GM19463 (cell line): ENCODE data around the gene CD3D.

Source experiments
- ATAC-seq: cut with Tn5 transposase; IDR thresholded peaks from one replicate; pipeline ENCODE4 v1.9.1; 2021; ENCODE audit warnings: mild to moderate bottlenecking, moderate library complexity; ENCODE audit not compliant: unreplicated experiment

Gene CD3D

DNA sequence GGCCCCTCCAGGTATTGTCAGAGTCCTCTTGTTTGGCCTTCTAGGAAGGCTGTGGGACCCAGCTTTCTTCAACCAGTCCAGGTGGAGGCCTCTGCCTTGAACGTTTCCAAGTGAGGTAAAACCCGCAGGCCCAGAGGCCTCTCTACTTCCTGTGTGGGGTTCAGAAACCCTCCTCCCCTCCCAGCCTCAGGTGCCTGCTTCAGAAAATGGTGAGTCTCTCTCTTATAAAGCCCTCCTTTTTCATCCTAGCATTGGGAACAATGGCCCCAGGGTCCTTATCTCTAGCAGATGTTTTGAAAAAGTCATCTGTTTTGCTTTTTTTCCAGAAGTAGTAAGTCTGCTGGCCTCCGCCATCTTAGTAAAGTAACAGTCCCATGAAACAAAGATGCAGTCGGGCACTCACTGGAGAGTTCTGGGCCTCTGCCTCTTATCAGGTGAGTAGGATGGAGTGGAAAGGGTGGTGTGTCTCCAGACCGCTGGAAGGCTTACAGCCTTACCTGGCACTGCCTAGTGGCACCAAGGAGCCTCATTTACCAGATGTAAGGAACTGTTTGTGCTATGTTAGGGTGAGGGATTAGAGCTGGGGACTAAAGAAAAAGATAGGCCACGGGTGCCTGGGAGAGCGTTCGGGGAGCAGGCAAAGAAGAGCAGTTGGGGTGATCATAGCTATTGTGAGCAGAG lies 37.8 kb downstream of the CD3D start, which contains the start of gene CD3E:
Gene CD3E, plus strand, starts transcription at position 163 of the 681 bp plus-strand sequence. Its CDS starts 223 bp downstream, at position 386.
- no peak for ATAC-seq

DNA sequence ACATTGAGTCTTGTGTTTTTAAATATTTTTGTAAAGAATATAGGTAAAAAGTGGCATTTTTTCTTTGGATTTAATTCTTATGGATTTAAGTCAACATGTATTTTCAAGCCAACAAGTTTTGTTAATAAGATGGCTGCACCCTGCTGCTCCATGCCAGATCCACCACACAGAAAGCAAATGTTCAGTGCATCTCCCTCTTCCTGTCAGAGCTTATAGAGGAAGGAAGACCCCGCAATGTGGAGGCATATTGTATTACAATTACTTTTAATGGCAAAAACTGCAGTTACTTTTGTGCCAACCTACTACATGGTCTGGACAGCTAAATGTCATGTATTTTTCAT lies 38.3 kb downstream of the CD3D start:
- no peak for ATAC-seq

DNA sequence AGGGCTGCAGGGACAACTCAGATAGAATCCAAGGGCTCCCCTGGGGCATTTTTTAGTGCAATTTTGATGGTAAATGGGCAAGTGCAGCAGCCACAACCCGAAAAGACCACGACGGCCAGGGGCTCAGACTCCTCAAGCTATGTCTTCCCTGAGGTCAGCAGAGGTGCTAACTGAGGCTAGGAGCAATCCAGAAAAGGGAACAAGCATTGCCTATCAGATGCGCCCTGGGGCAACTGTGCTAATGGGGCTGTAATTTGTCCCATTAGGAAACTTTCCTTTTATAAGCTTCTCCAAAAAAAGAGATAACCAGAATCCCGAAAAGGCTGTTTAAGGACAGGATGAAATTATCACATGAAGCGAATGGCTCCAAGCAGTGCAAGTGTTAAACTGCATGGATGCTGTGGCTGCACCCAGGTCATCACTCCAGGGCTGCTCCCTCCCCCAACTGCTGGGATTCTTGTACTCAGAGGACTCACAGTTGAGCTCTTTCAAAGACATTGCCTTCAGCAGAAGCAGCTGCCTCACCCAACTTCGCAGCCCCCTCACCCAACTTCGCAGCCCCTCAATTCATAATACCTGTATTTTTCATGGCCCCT lies 40.8 kb downstream of the CD3D start:
- ATAC-seq = no peak

DNA sequence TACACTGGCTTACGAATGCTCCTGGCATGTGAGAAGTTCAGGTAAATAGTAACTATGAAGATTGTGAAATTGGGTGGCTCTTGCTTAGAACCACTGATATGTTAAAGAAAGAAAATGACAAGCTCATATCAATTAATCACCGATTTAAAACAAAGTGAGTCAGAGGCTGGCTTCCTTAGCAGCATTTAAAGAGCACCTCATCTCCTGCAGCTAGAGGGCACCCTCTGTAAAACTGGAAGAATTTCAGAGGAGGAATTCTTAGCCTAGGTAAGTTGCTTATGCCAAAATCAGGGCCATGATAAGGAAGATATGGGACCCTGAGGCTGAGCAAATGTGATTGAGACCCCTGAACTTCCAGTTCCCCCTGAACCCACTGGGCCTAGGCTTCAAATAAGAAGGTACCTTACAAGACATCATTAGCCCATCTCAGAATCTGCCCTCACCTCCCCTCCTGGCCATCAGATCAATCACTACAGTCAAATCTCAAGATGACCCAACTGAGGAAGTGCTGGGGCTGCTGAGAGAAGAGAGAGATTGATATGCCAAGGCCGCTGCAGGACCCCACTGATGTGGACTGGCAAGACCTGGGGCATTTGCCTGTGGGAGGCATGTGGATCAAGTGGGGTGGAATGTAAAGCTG lies 46.6 kb downstream of the CD3D start:
- no peak for ATAC-seq

DNA sequence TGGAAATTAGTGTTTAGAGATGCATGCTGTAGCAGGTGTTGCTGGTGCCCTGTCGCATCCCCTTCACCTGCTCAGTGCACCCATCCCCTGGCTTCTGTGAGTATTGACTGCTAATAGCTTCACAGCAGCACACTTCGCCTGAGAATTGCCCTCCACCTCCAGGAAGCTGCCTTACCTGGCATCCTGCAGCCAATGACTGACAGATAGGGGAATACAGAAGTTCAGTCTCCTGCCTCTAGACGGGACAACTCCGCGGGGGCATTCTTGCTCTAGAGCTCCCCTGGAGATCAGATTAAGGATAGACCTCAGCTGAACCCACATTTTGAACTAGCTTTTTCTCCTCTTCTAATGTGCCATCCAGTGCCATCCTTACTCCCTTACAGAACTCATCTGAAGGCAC lies 47.3 kb downstream of the CD3D start:
- no peak for ATAC-seq

DNA sequence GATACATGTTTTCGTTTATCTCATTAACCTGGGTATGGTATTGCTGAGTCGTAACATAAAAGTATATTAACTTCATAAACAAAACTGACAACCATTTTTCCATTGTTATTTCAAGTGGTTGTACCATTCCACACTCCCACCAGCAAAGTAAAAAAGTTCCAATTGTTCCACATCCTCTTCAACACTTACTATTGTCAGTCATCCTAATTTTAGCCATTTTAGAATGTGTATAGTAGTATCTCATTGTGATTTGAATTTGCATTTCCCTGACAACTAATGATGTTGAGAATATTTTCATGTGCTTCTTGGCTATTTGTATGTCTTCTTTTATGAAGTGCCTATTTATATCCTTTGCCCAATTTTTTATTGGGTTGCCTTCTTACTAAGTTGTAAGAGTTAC lies 48.5 kb downstream of the CD3D start:
- ATAC-seq = no peak

DNA sequence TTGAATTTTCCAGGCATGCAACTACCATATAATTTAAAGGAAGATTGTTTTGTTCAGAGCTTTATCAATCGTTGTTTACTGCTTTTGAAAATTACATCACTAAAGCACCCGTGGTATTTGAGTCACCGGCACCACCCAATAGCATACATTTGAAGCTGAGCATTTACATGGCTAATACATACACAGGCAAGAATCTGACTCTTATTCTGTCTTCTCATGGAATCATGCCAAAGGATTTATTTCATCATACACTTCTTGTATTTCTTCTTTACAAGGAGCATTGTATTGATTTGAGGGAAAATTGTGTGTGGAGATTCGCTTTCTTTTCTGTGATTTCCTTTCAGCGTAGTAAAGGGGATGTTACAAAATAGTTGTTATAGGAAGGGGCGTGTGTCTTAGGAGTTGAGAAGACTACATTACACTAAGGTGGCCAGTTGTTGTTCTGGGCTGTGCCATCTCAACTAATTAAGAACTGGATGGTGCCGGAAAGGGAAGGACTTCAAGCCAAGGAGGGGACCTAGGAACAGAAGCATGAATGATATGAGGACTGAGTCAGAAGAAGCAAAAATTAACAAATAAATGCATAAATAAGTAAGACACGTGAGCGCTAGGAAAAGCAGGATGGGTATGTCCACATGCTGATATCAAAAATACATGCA lies 50.9 kb downstream of the CD3D start:
- ATAC-seq = no peak

DNA sequence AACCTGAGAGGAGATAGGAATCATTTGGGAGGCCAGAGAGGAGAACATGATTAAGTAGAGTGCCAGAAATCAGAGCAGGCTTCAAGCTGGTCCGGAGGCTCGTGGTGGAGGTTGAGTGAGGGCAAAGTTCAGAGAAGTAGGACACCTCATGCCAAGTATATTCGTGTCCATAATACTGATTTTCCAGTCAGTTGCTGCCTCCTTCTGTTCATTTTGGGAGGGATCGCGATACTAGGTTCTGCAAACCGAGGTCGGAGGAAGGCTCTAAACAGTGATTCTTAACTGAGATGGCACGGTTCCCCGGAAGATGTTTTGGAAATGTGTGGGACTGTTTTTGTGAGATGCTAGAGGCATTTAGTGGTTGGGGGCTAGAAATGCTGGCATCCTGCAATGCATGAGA lies 51.6 kb downstream of the CD3D start:
- no peak for ATAC-seq

DNA sequence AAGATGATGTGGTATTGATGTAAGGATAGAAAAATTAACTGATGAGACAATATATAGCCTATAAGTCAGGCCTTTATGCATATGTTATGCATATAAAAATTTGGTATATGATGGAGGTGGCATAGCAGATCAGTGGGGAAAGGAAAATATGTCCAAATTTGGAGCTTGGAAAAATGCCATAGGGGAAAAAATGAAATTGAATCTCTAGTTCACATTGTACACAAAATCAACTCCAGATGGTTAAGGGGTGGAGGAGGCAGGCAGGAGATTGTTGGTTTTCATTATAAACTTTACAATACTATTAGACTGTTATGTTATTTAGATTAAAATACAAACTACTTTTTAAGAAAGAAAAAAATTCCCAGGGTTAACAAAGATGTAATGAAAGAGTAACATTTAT lies 53.1 kb downstream of the CD3D start:
- no peak for ATAC-seq
